GM23338 (cell line): ENCODE measurements around the gene GRAMD1A. TPM values are rescaled to one million over a fixed set of nuclear protein-coding genes. Genes with fewer than 3 reads are reported as not detected.

Experiments
- ATAC-seq: fragments of 200-7000 bp; cut with Tn5 transposase; 3 replicates; pipeline ENCODE4 v1.9.1; 2020
- DNase-seq: peaks from one replicate; pipeline ENCODE4 v3.0.0-alpha.2; 2015; ENCODE audit warnings: low spot score
- H2AFZ ChIP-seq: fragments of 200-600 bp; sonication (generic); 2 replicates; pipeline ENCODE4 v1.8.0; 2016; ENCODE audit warnings: antibody characterized with exemption, mild to moderate bottlenecking, moderate library complexity
- H3F3A ChIP-seq: fragments of 200-600 bp; sonication (generic); replicated peaks from 2 replicates; pipeline ENCODE4 v1.8.0; 2017; ENCODE audit warnings: antibody characterized with exemption, mixed run types, low read depth
- H3K27ac ChIP-seq: fragments of 200-600 bp; sonication (generic); 2 replicates; pipeline ENCODE4 v1.6.1; 2016; ENCODE audit warnings: low read depth
- H3K27me3 ChIP-seq: fragments of 200-600 bp; sonication (generic); 2 replicates; pipeline ENCODE4 v1.8.0; 2016; ENCODE audit warnings: mild to moderate bottlenecking, mixed run types, moderate library complexity; ENCODE audit not compliant: insufficient read depth
- H3K36me3 ChIP-seq: fragments of 200-600 bp; sonication (generic); 2 replicates; pipeline ENCODE4 v1.8.0; 2016; ENCODE audit warnings: mild to moderate bottlenecking; ENCODE audit not compliant: insufficient read depth
- H3K4me1 ChIP-seq: fragments of 200-600 bp; sonication (generic); 2 replicates; pipeline ENCODE4 v1.8.0; 2016; ENCODE audit warnings: mild to moderate bottlenecking, moderate library complexity; ENCODE audit not compliant: insufficient read depth
- H3K4me2 ChIP-seq: fragments of 200-600 bp; sonication (generic); 2 replicates; pipeline ENCODE4 v1.7.1; 2017; ENCODE audit warnings: mixed run types
- H3K4me3 ChIP-seq: fragments of 200-600 bp; sonication (generic); 2 replicates; pipeline ENCODE4 v1.6.1; 2016; ENCODE audit warnings: mixed run types
- H3K79me2 ChIP-seq: fragments of 200-600 bp; sonication (generic); replicated peaks from 2 replicates; pipeline ENCODE4 v1.8.0; 2017; ENCODE audit warnings: mild to moderate bottlenecking; ENCODE audit not compliant: insufficient read depth
- H3K9me2 ChIP-seq: fragments of 200-600 bp; sonication (generic); 2 replicates; pipeline ENCODE4 v1.8.0; 2017; ENCODE audit not compliant: insufficient read depth
- H4K20me1 ChIP-seq: fragments of 200-600 bp; sonication (generic); replicated peaks from 2 replicates; pipeline ENCODE4 v1.8.0; 2017; ENCODE audit warnings: mild to moderate bottlenecking; ENCODE audit not compliant: insufficient read depth
- H3K27ac Mint-ChIP-seq: 2 replicates; pipeline ENCODE4 v1.8.0; 2020; ENCODE audit warnings: inconsistent platforms, mild to moderate bottlenecking, moderate library complexity, mixed read lengths
- H3K27me3 Mint-ChIP-seq: 3 replicates; pipeline ENCODE4 v1.8.0; 2022; ENCODE audit warnings: low read depth, mild to moderate bottlenecking, moderate library complexity, mixed read lengths, inconsistent platforms; ENCODE audit not compliant: insufficient read depth, poor library complexity
- H3K36me3 Mint-ChIP-seq: 3 replicates; pipeline ENCODE4 v1.8.0; 2021; ENCODE audit warnings: low read depth, mild to moderate bottlenecking, inconsistent platforms, moderate library complexity, mixed read lengths
- H3K4me1 Mint-ChIP-seq: 3 replicates; pipeline ENCODE4 v1.8.0; 2020; ENCODE audit warnings: mild to moderate bottlenecking, inconsistent platforms, mixed read lengths
- H3K4me3 Mint-ChIP-seq: 3 replicates; pipeline ENCODE4 v1.8.0; 2021; ENCODE audit warnings: moderate library complexity, mild to moderate bottlenecking, inconsistent platforms, mixed read lengths
- H3K9me3 Mint-ChIP-seq: 3 replicates; pipeline ENCODE4 v1.8.0; 2020; ENCODE audit warnings: moderate library complexity, mild to moderate bottlenecking, inconsistent platforms, mixed read lengths
- CREB1 ChIP-seq: fragments of 250-450 bp; sonication (Bioruptor Pico); IDR thresholded peaks from 2 replicates; pipeline ENCODE4 v1.5.0; 2020; ENCODE audit warnings: low read depth, mild to moderate bottlenecking, moderate library complexity
- CTCF ChIP-seq, 2 experiments: fragments of 200-600 bp in 1 of 2; sonication (generic) in 1 of 2; conservative IDR thresholded peaks; 2 replicates each; pipeline versions ENCODE4 v1.5.1 to v1.6.1; 2016 to 2017; ENCODE audit warnings: antibody characterized with exemption in 2 of 2, low read depth in 2 of 2, mild to moderate bottlenecking in 2 of 2, moderate library complexity in 1 of 2
- ETS1 ChIP-seq: IDR thresholded peaks from 2 replicates; pipeline ENCODE4 v1.6.1; 2016; ENCODE audit warnings: antibody characterized with exemption
- EZH2 ChIP-seq: fragments of 200-600 bp; sonication (generic); IDR thresholded peaks from one replicate; pipeline ENCODE4 v1.8.0; 2017; ENCODE audit warnings: antibody characterized with exemption, mild to moderate bottlenecking, low read depth; ENCODE audit not compliant: unreplicated experiment
- EZH2phosphoT487 ChIP-seq: fragments of 200-600 bp; sonication (generic); IDR thresholded peaks from one replicate; pipeline ENCODE4 v1.8.1; 2018; ENCODE audit warnings: antibody characterized with exemption; ENCODE audit not compliant: unreplicated experiment
- JUNB ChIP-seq: IDR thresholded peaks from one replicate; pipeline ENCODE4 v1.6.1; 2016; ENCODE audit warnings: antibody characterized with exemption; ENCODE audit not compliant: unreplicated experiment
- NANOG ChIP-seq: IDR thresholded peaks from 2 replicates; pipeline ENCODE4 v1.6.1; 2016; ENCODE audit warnings: antibody characterized with exemption, borderline replicate concordance
- POLR2AphosphoS5 ChIP-seq: IDR thresholded peaks from 2 replicates; pipeline ENCODE4 v1.6.1; 2016; ENCODE audit warnings: antibody characterized with exemption, low read depth
- REST ChIP-seq: IDR thresholded peaks from one replicate; pipeline ENCODE4 v1.6.1; 2018; ENCODE audit warnings: antibody characterized with exemption; ENCODE audit not compliant: unreplicated experiment
- STAT1 ChIP-seq: IDR thresholded peaks from one replicate; pipeline ENCODE4 v1.6.1; 2016; ENCODE audit warnings: antibody characterized with exemption; ENCODE audit not compliant: unreplicated experiment
- ZNF114 ChIP-seq: fragments of 250-450 bp; sonication (Bioruptor Pico); IDR thresholded peaks from 2 replicates; pipeline ENCODE4 v1.5.0; 2020; ENCODE audit warnings: mild to moderate bottlenecking, moderate library complexity
- ZNF331 ChIP-seq: fragments of 250-450 bp; sonication (Bioruptor Pico); IDR thresholded peaks from 2 replicates; pipeline ENCODE4 v1.5.0; 2020; ENCODE audit warnings: low read depth, mild to moderate bottlenecking, moderate library complexity
- ZNF462 ChIP-seq: fragments of 250-450 bp; sonication (Bioruptor Pico); IDR thresholded peaks from 2 replicates; pipeline ENCODE4 v1.5.0; 2020; ENCODE audit warnings: mild to moderate bottlenecking, moderate library complexity
- polyA plus RNA-seq: library from polyadenylated mRNA; unstranded; fragments of >200 nt; fragmentation: Nextera tagmentation; extraction: Ambion mirVana; gene quantifications from 2 replicates; pipeline ENCODE4 v1.2.1, GENCODE V29; 2016
- total RNA-seq: library from RNA; depleted of rRNA; stranded (reverse); fragments of >200 nt; shearing (Covaris generic); gene quantifications from 2 replicates; pipeline ENCODE4 v1.2.3, GENCODE V29; 2014

Gene GRAMD1A
- total and polyA plus RNA-seq, 2 experiments from 2014 or later: 122 to 174 TPM

- H3K4me2 ChIP-seq: peak overlapping the region; percentile 35
- H3K4me3 ChIP-seq: no peak overlapping the region
- H3K9me2 ChIP-seq: 0 out of 2 replicates have a peak, but pooled peaks cover 3% of the 10 kb centered on the region
- no peaks in the 10 kb centered on the region for H4K20me1 ChIP-seq
- no peaks in the 10 kb centered on the region for H3K79me2 ChIP-seq
- DNase-seq (no peak), ATAC-seq (no peak)
- TF ChIP-seq ETS1 (no peak), ZNF114 (no peak), EZH2 (no peak), STAT1 (no peak), ZNF462 (CRISPR knock-in tag) (no peak), NANOG (no peak), CREB1 (CRISPR knock-in tag) (no peak), POLR2AphosphoS5 (no peak), CTCF (conservative IDR thresholded peaks at IDR 0.05; ENCODE audit: low read depth in 2 of 2) (no peak), REST (no peak), ZNF331 (CRISPR knock-in tag) (no peak), EZH2phosphoT487 (no peak), JUNB (no peak)
- no peaks in the 10 kb centered on the region for H3K36me3 ChIP-seq
- H3K27ac ChIP-seq: no peak overlapping the region
- Mint-ChIP-seq H3K4me1 (peaks cover 22% of the 10 kb centered on the region), H3K9me3 (peaks cover 31% of the 10 kb centered on the region), H3K36me3 (peaks cover 17% of the 10 kb centered on the region), H3K27me3 (peaks cover 3% of the 10 kb centered on the region), H3K27ac (no peak overlapping the region), H3K4me3 (no peak overlapping the region)
- peaks cover 25% of the 10 kb centered on the region for H3K4me1 ChIP-seq
- no peaks in the 10 kb centered on the region for H3K27me3 ChIP-seq
- H3F3A ChIP-seq: no peaks in the 10 kb centered on the region
- peak overlapping the region; percentile 66; the same call in 1 of the 2 replicates for H2AFZ ChIP-seq
Measured at GRCh38 chr19:34974646-34975045, 25.5 kb upstream of the GRAMD1A start.
